KOPT-K1 (cell line): Measurements from ENCODE around the gene PGLYRP1.

Experiments
- H3K27ac ChIP-seq: fragments of 200-600 bp; sonication (generic); 2 replicates; pipeline ENCODE4 v1.5.1; 2016; ENCODE audit warnings: antibody characterized with exemption, mild to moderate bottlenecking, low read depth, low read length; ENCODE audit not compliant: poor library complexity, severe bottlenecking
- H3K36me3 ChIP-seq: fragments of 200-600 bp; sonication (generic); 2 replicates; pipeline ENCODE4 v1.5.1; 2017; ENCODE audit warnings: antibody characterized with exemption, mild to moderate bottlenecking, low read length, moderate library complexity; ENCODE audit not compliant: insufficient read depth
- H3K9me3 ChIP-seq: fragments of 200-600 bp; sonication (generic); 2 replicates; pipeline ENCODE4 v1.5.1; 2017; ENCODE audit warnings: antibody characterized with exemption, low read length, mild to moderate bottlenecking; ENCODE audit not compliant: insufficient read depth, poor library complexity, severe bottlenecking

The PGLYRP1 gene, protein sequence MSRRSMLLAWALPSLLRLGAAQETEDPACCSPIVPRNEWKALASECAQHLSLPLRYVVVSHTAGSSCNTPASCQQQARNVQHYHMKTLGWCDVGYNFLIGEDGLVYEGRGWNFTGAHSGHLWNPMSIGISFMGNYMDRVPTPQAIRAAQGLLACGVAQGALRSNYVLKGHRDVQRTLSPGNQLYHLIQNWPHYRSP

DNA sequence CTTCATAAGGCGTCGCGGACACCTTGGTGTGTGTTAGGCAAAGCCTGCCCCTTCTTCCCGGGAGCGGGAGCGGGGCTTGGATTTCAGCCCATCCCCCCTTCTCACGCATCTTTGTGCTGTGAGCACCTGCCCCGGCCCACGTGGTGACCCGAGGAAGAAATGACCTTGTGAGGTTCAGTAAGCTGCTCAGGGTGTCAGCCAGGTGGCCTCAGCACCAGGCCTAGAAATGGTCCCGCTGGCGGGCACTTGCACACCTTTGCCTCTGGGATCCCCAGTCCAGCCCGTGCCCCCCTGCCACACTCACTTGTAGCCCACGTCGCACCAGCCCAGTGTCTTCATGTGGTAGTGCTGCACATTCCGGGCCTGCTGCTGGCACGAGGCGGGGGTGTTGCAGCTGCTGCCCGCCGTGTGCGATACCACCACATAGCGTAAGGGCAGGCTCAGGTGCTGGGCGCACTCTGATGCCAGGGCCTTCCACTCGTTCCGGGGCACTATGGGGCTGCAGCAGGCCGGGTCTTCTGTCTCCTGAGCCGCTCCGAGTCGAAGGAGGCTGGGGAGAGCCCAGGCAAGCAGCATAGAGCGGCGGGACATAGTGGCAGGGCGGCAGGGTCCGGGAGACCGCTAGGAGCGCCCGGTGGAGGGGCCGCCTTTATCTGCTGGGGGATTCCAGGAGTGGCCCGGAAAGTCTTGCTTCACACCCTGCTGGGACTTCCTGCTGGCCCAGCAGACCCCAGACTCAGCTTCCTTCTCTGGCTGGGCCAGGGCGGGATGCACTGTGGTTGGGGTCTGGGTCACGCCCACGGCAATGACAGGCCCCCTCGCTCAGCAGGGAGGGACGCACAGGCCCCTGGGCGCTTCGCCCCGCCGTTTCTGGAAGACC lies at the start of gene PGLYRP1:
Gene PGLYRP1, minus strand, starts transcription at position 623 of the 880 bp plus-strand sequence. Its CDS starts 32 bp downstream, at position 591.
- H3K36me3 ChIP-seq = peaks cover 14% of the 10 kb centered on the region
- peaks cover 20% of the 10 kb centered on the region for H3K9me3 ChIP-seq
- H3K27ac ChIP-seq = no peak within 1 kb of the TSS

DNA sequence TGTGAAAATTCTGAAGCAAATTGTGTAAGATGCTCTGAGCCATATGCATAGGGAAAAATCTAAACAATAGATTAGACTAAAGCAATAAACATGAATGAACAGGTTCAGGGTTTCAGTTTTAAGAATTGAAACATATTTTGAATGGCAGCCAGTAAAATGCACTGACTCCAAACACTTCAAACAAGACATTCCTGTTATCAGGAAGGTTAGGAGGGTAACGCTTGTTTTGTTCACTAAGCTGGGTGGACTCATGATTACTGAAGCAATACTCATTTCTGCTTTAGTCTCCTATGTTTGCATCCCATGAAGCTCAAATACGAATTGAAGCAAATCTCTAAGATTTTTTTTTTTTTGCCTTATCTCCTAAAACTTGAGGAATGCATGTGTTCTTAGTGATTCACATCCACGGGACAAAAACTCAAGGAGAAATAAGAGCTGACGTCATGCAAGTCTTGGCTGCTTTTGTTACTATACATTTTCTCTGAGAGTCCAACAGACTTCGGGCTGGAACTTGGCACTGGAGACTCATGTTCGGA lies 47.0 kb upstream of the PGLYRP1 start:
- Histone ChIP-seq H3K9me3 (peaks cover 3% of the 10 kb centered on the region), H3K36me3 (no peaks in the 10 kb centered on the region), H3K27ac (no peak overlapping the region)

DNA sequence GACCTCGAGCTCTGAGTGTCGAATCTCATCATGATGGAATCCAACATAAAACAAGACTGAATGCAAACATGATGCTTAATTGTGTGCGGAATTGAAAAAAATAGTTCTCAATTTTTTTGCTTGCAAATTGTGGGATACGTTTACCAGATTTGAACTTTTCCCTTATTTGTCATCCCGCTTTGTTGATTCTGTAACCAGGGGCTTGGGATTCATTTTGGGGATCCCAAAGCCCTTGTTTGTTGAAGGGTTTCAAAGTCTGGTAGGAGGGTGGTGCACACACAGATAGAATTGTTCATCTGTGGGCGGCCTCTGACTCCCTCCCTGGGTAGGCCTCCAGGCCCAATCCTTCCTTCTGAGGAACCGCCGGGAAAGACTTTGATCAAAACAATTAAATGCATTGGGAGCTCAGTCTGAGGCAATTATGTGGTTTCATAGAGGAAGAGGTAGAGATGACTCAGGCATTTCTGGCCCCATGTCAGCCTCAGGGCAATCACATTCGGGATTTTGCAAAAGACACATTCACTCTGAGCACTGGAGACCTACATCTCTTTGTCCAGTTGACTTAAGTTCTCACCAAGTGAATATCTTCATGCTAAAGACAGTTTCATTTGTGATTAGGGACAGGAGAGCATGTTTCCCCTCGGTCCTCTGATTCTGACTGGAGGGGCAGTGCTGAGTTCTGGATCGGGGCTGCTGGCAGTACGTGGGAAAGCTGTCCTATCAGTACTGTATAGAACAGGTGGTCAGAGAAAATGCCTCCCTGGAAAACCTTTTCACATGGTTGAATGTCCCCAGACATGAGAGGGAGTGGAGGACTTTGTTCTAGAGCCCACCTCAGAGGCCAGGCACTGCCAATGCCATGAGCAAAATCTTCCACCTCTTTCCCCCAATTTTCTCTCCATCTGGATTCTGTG lies 45.7 kb upstream of the PGLYRP1 start:
- Histone ChIP-seq H3K36me3 (no peaks in the 10 kb centered on the region), H3K9me3 (peaks cover 3% of the 10 kb centered on the region), H3K27ac (no peak overlapping the region)

DNA sequence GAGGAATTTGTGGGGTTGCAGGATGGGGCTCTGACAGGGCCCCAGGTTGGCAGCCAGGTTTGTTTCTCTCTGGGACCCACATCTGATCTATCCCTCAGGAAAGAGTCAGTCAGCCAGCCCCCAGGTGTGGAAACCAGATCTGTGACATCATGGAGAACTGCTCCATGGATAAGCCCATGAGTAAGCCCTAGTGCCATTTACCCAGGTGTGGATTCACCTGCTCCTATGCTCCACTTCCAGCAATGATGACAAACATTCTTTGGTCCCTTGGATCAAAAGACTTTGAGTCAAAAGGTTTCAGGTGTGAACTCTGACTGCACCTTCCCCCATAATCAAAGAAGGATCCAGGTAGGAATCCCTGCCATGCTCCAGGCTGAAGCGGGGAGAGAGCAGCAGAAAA lies 44.8 kb upstream of the PGLYRP1 start:
- Histone ChIP-seq H3K36me3 (no peaks in the 10 kb centered on the region), H3K9me3 (peaks cover 3% of the 10 kb centered on the region), H3K27ac (no peak overlapping the region)

DNA sequence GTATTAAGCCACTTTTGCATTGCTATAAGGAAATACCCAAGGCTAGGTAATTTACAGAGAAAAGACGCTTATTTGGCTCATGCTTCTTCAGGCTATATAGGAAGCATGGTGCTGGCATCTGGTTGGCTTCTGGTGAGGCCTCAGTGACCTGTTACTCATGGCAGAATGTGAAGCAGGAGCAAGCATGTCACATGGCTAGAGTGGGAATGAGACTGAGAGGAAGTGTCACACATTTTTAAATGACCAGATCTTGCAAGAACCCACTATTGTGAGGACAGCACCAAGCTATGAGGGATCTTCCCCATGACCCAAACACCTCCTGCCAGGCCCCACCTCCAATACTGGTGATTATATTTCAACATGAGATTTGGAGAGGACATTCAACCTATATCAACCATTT lies 43.6 kb upstream of the PGLYRP1 start:
- no peak overlapping the region for H3K27ac ChIP-seq
- H3K9me3 ChIP-seq = peaks cover 13% of the 10 kb centered on the region
- H3K36me3 ChIP-seq = no peaks in the 10 kb centered on the region

DNA sequence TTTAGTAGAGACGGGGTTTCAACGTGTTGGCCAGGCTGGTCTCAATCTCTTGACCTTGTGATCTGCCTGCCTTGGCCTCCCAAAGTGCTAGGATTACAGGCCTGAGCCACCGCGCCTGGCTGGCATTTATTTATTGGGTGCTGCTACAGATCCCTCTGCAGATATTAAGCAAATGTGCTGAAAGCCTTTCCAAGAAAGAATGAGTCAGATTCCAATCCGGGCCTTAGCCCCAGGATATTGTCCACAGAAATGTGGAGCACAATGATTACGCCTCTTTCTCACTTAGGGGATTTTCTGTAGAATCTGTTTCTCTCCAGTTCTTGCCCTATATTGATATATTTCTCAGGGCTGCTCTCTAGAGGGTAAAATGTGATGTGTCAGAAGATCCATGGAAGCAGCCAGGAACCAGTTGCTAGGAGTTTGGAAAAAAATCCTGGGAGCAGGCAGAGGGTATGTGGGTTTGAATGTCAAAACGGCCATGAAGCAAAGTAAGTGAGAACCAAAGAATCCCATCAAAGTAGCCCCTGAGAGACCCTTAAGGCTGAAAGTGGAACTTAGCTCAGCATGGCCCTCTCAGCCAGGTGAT lies 42.7 kb upstream of the PGLYRP1 start:
- no peak overlapping the region for H3K27ac ChIP-seq
- peaks cover 21% of the 10 kb centered on the region for H3K9me3 ChIP-seq
- H3K36me3 ChIP-seq = no peaks in the 10 kb centered on the region

DNA sequence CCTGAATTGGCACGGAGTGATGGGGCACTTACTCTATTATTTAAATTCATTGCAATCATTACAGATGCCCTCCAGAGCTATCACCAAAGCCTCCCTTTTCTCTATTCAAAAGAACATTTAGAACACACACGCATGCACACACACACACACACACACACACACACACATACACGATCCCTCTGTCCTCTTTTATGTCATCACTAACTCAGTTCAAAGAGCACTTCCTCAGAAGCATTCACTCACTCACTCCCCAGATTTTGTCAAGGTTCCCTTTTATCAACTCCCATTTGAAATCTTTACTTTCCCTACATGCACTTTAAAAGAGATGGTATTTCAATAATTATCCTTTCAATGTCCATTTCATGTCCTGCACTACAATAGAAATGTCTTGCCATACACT lies 40.3 kb upstream of the PGLYRP1 start:
- H3K36me3 ChIP-seq = no peaks in the 10 kb centered on the region
- peaks cover 43% of the 10 kb centered on the region for H3K9me3 ChIP-seq
- H3K27ac ChIP-seq = no peak overlapping the region

DNA sequence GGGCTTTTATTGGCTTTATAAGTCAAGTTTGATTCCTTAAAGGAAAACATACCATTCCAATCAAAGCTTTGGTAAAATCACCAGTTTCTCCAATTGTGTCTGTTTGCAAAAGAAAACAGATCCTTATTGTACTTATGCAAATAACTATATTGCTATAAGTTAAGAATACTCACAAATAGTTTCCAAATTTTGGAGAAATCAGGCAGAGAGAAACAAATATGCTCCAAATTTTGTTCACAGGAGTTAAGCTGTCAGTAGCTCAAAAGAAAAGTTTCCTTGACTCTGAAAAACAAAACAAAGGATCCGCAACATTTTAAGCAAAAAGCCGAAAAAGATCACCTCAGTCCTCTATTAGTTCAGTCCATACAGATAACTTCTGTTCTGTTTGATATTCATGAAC lies 37.2 kb upstream of the PGLYRP1 start:
- Histone ChIP-seq H3K9me3 (peaks cover 41% of the 10 kb centered on the region), H3K27ac (no peak overlapping the region), H3K36me3 (no peaks in the 10 kb centered on the region)

DNA sequence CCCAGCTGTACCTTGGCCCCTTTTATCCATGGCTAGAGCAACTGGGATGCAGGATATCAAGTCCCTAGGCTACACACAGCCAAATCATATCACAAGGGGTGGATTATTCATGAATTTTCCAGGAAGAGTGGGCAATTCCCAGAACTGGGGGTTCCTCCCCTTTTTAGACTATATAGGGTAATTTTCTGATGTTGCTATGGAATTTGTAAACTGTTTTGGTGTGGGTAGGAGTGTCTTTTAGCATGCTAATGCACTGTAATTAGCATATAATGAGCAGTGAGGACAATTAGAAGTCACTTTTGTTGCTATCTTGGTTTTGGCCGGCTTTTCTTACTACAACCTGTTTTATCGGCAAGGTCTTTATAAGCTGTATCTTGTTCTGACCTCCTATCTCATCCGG lies 35.9 kb upstream of the PGLYRP1 start:
- Histone ChIP-seq H3K9me3 (peaks cover 41% of the 10 kb centered on the region), H3K27ac (no peak overlapping the region)

DNA sequence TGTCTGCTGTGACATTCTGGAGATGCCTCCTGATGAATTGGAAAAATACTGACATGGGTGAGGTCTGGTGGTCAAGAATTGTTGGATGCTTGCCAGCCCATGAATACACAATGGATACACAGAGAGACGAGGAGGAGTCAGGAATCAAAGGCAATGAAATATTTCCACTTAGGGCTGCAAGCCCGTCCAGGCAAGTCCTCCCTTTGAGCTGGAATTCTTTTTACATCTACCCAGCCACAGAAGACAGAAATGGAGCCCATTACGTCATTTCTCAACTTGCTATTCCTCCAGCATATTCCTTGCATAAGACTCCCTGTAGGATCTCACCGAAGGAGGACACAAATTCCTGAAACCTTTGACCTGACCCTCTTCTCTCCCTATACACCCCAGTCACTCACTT lies 33.7 kb upstream of the PGLYRP1 start:
- no peak overlapping the region for H3K27ac ChIP-seq
- no peaks in the 10 kb centered on the region for H3K36me3 ChIP-seq
- peaks cover 32% of the 10 kb centered on the region for H3K9me3 ChIP-seq

More for the DNA sequence above, 35.9 kb upstream of the PGLYRP1 start:
- H3K36me3 ChIP-seq = no peaks in the 10 kb centered on the region

DNA sequence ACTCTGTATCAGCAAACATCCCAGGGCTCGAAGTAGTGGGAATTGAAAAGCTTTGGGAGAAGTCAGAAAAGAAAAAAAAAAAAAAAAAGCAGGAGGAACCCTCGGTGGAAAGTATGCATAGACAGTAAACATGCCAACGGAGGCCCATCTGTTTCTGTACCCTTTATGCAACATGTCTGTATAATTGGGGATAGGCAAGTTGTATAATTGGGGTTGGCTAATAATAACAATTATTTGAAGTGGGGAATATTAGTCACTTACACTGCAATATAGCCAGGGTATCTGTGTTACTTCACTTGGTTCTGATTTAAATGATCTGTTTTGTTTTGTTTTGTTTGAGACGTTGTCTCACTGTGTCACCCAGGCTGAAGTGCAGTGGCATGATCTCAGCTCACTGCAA lies 30.0 kb upstream of the PGLYRP1 start:
- Histone ChIP-seq H3K27ac (no peak overlapping the region), H3K36me3 (no peaks in the 10 kb centered on the region), H3K9me3 (no peaks in the 10 kb centered on the region)

DNA sequence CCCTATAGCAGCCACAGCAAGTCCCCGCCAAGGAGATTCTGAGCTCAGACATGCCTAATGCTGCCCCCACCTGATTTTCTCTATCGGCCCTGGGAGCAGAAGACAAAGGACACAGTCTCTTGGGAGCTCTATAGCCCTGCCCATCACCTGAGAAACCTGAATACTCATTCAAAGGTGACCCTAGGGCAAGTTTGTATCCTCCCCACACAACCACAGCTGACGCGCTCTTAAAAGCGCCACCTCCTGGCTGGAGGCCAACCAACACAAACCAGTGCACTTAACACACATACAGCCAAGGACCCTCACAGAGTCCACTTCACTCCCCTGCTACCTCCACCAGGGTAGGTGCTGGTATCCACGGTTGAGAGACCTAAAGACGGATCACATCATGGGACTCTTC lies 26.7 kb upstream of the PGLYRP1 start:
- Histone ChIP-seq H3K36me3 (no peaks in the 10 kb centered on the region), H3K9me3 (no peaks in the 10 kb centered on the region), H3K27ac (no peak overlapping the region)

DNA sequence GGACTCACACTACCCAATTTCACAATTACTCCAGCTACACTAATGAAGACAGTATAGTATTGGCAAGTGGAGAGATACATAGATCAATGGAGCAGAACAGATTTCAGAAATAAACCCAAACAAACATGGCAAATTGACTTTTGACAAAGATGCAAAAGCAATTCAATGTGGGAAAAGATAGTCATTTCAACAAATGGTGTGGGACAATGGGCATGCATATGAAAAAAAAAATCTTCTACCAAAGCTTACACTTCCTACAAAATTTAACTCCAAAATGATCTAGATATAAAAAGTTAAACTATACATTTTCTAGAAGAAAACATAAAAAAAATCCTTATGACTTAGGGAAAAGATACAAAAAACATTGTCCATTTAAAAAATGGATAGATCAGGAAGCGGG lies 20.7 kb upstream of the PGLYRP1 start:
- H3K9me3 ChIP-seq = peaks cover 24% of the 10 kb centered on the region
- H3K27ac ChIP-seq = no peak overlapping the region
- H3K36me3 ChIP-seq = no peaks in the 10 kb centered on the region

DNA sequence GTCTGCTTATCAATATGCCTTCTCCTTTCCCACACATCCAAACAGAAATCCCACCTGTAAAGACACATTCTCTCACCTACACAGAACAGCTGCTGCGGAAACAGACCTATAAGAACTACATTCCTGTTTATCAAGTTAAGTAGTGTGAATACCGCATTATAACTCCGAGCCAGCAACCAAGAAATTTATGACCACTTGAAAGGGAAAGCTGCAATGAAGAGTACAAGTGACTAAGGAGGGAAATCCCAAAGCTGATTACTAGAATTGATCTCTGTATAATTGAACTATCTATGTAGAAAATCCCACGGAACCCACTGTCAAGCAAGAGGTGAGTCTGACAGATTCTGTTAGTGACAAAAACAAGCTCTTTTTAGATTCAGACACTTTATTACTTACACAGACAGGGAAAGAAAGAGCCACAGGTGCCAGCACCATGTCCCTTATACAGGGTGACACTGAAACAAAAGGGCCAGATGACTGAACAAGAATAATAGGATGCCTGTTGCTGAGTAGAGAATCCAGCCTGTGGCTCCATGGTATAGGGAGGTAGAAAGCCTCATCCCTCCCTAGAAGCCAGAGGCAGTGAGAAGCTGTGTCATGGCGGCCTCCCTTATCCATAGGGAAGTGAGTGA lies 19.5 kb upstream of the PGLYRP1 start:
- H3K9me3 ChIP-seq = peaks cover 24% of the 10 kb centered on the region
- H3K36me3 ChIP-seq = no peaks in the 10 kb centered on the region
- no peak overlapping the region for H3K27ac ChIP-seq
